ENCODE data around the gene EXOSC2.
A peak's percentile ranks its signal among the peaks of the same experiment; 100 is the strongest.

EXOSC2 gene

DNA sequence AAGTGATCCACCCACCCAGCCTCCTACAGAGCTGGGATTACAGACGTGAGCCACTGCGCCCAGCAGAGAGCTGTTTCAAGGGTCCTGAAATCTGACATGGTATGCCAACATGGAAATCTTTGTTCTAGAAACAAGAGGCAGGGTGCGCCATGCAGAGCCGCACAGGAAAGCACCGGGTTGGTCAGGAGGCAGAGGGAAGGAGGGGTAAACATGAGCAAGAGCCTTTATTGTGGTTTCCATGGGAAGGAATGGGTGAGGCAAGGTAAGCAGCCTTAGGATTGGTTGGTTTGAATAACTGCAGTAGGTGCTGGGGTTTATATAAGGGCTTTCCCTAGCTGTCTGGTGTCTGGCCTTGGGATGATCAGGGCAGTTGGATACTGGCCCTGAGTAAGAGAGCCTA is 5.5 kb upstream of the EXOSC2 start:
- H3K9me3 ChIP-seq (ENCODE audit: insufficient read depth, low read length) = peaks cover 10% of the 10 kb centered on the region; the same call in 1 of the 2 replicates

DNA sequence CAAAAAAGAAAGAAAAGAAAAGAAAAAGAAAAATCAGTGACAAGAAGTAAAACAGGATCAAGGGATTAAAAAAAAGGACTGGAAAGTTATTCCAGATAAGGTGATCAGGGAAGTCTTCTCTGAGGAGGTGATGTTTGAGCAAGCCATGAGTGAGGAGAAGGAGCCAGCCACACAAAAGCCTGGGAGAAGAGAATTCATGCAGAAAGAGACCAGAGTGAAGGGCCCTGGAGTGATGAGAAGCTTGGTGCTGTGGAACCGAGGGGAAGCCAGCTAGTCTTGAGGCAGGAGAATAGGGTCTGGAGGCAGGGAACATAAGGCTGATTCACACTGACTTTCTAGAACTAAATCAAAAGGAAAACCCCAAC is 4.0 kb upstream of the EXOSC2 start:
- Histone ChIP-seq H3K27me3 (ENCODE audit: insufficient read depth, insufficient read length) (peaks cover 6% of the 10 kb centered on the region), H3K4me1 (ENCODE audit: insufficient read depth, insufficient read length) (no peaks in the 10 kb centered on the region), H3K9ac (ENCODE audit: insufficient read length, low read depth) (no peak overlapping the region), H3K9me3 (ENCODE audit: insufficient read depth, low read length) (peaks cover 9% of the 10 kb centered on the region; the same call in 1 of the 2 replicates), H3K4me3 (ENCODE audit: insufficient read length, low read depth) (no peak overlapping the region), H3K36me3 (ENCODE audit: insufficient read depth, insufficient read length, low read length) (no peaks in the 10 kb centered on the region)
- TF ChIP-seq ZNF274 (IDR thresholded peaks at IDR 0.05; ENCODE audit: low read depth, low read length) (no peak), SUZ12 (IDR thresholded peaks at IDR 0.05; ENCODE audit: extremely low read depth, insufficient read depth, insufficient read length) (no peak), YY1 (IDR thresholded peaks at IDR 0.05; ENCODE audit: insufficient read depth, insufficient read length) (no peak)
- DNase-seq (ENCODE audit: low read depth, low spot score) = no peak

More for the DNA sequence above, 5.5 kb upstream of the EXOSC2 start:
- no peak overlapping the region for H3K9ac ChIP-seq (ENCODE audit: insufficient read length, low read depth)
- no peaks in the 10 kb centered on the region for H3K4me1 ChIP-seq (ENCODE audit: insufficient read depth, insufficient read length)
- peaks cover 6% of the 10 kb centered on the region for H3K27me3 ChIP-seq (ENCODE audit: insufficient read depth, insufficient read length)
- TF ChIP-seq YY1 (IDR thresholded peaks at IDR 0.05; ENCODE audit: insufficient read depth, insufficient read length) (no peak), SUZ12 (IDR thresholded peaks at IDR 0.05; ENCODE audit: extremely low read depth, insufficient read depth, insufficient read length) (no peak), ZNF274 (IDR thresholded peaks at IDR 0.05; ENCODE audit: low read depth, low read length) (no peak)
- no peaks in the 10 kb centered on the region for H3K36me3 ChIP-seq (ENCODE audit: insufficient read depth, insufficient read length, low read length)
- no peak overlapping the region for H3K4me3 ChIP-seq (ENCODE audit: insufficient read length, low read depth)
- no peak for DNase-seq (ENCODE audit: low read depth, low spot score)

DNA sequence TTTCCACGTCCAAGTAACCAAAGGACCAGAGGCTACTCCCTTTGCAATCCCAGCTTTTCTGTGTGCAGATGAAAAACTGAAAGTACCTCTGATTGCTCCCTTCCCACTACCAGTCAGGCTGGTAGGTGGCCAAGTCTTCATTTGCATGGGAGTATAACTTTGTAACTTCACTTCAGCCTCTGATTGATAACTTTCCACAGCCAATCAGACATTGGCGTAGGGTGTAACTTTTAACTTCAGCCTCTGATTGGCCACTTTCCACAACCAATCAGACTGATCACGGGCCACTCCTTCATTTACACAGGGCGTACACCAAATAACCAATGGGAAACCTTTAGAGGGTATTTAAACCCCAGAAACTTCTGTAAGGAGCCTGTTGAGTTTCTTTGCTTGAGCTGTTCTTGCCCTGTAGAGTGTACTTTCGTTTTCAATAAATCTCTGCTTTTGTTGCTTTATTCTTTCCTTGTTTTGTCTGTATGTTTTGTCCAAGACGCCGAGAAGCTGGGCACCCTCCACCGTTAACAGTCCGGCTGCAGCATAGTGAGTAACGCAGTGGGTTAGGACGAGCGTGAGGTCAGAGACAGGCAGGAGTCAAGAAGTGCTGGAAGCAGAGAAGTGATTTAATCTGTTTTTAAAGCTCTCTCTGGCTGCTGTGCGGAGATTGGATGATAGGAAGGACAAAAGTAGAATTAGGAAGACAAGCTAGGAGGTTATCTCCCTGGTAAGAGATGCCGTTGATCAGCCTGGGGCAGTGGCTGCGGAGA is 3.5 kb upstream of the EXOSC2 start:
- Histone ChIP-seq H3K9ac (ENCODE audit: insufficient read length, low read depth) (no peak overlapping the region), H3K36me3 (ENCODE audit: insufficient read depth, insufficient read length, low read length) (peaks cover 3% of the 10 kb centered on the region), H3K9me3 (ENCODE audit: insufficient read depth, low read length) (peaks cover 3% of the 10 kb centered on the region; the same call in 1 of the 2 replicates), H3K4me1 (ENCODE audit: insufficient read depth, insufficient read length) (peaks cover under 1% of the 10 kb centered on the region), H3K27me3 (ENCODE audit: insufficient read depth, insufficient read length) (peaks cover 6% of the 10 kb centered on the region), H3K4me3 (ENCODE audit: insufficient read length, low read depth) (no peak overlapping the region)
- no peak for DNase-seq (ENCODE audit: low read depth, low spot score)
- TF ChIP-seq ZNF274 (IDR thresholded peaks at IDR 0.05; ENCODE audit: low read depth, low read length) (no peak), SUZ12 (IDR thresholded peaks at IDR 0.05; ENCODE audit: extremely low read depth, insufficient read depth, insufficient read length) (no peak), YY1 (IDR thresholded peaks at IDR 0.05; ENCODE audit: insufficient read depth, insufficient read length) (no peak)

DNA sequence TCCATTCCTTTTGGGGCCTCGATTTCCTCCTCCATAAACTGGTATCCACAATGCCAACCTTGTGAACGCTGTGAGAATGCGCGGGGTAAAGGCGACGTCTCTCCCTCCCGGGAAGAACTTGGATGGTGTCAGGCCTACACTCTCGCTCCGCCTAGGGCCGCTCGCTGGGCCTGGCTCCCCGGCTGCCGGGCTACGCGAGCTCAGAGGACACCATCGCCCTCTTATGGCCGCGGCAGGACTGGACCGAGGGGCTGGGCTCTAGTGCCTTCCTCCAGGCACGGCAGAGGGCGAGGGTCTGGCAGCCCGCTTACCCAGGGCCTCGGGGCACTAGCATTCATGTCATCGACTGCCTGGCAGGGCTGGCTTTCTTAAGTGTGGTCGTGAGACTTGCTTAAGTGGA is 1.3 kb upstream of the EXOSC2 start:
- TF ChIP-seq ZNF274 (IDR thresholded peaks at IDR 0.05; ENCODE audit: low read depth, low read length) (no peak), YY1 (IDR thresholded peaks at IDR 0.05; ENCODE audit: insufficient read depth, insufficient read length) (peak; percentile 10), SUZ12 (IDR thresholded peaks at IDR 0.05; ENCODE audit: extremely low read depth, insufficient read depth, insufficient read length) (no peak)
- H3K9ac ChIP-seq (ENCODE audit: insufficient read length, low read depth) = peak overlapping the region; percentile 52
- peak; percentile 85 for DNase-seq (ENCODE audit: low read depth, low spot score)
- peaks cover 8% of the 10 kb centered on the region for H3K4me1 ChIP-seq (ENCODE audit: insufficient read depth, insufficient read length)
- H3K36me3 ChIP-seq (ENCODE audit: insufficient read depth, insufficient read length, low read length) = peaks cover 25% of the 10 kb centered on the region
- H3K27me3 ChIP-seq (ENCODE audit: insufficient read depth, insufficient read length) = peaks cover 6% of the 10 kb centered on the region
- H3K4me3 ChIP-seq (ENCODE audit: insufficient read length, low read depth) = peak overlapping the region; percentile 92
- no peaks in the 10 kb centered on the region for H3K9me3 ChIP-seq (ENCODE audit: insufficient read depth, low read length)

DNA sequence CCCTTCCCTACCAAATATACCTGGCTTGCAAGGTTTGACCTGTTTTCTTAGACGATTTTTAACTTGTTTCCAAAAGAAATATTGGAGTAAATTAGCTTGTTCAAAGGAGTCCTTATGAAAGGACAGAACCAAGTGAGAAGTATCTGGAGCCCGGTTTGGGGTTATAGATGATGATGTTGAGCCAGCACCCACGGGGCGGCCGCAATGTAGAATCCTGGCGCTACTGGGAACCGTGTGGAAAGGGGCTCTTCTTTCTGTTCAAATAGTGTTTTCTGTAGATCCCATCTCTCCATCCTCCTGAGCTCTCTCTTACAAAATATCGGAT is 517 bp upstream of the EXOSC2 start:
- H3K9ac ChIP-seq (ENCODE audit: insufficient read length, low read depth) = peak overlapping the region; percentile 52
- no peak for DNase-seq (ENCODE audit: low read depth, low spot score)

DNA sequence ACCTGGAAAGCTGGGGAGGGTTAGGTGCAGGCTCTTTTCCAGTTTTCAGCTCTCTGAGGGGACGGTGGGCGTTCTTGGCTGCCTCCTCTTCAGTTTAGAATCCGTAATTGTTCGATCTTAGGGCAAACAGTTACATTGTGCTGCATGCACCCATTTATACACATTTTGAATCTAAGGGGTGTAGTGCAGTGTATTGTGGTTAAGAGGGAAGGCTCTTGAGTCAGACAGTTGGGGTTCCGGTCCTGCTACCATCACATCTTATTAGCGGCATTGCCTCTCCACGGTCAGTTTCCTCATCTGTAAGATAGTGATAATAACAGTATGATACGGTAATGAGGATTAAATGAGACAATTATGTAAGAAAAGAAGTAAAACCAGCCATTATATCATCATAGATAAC is 625 bp downstream of the EXOSC2 start:
- peak overlapping the region; percentile 92 for H3K4me3 ChIP-seq (ENCODE audit: insufficient read length, low read depth)
- peaks cover 43% of the 10 kb centered on the region for H3K36me3 ChIP-seq (ENCODE audit: insufficient read depth, insufficient read length, low read length)
- peaks cover 11% of the 10 kb centered on the region for H3K4me1 ChIP-seq (ENCODE audit: insufficient read depth, insufficient read length)
- no peaks in the 10 kb centered on the region for H3K9me3 ChIP-seq (ENCODE audit: insufficient read depth, low read length)
- TF ChIP-seq YY1 (IDR thresholded peaks at IDR 0.05; ENCODE audit: insufficient read depth, insufficient read length) (no peak), ZNF274 (IDR thresholded peaks at IDR 0.05; ENCODE audit: low read depth, low read length) (no peak), SUZ12 (IDR thresholded peaks at IDR 0.05; ENCODE audit: extremely low read depth, insufficient read depth, insufficient read length) (no peak)
- peak overlapping the region; percentile 98 for H3K9ac ChIP-seq (ENCODE audit: insufficient read length, low read depth)
- peaks cover 6% of the 10 kb centered on the region for H3K27me3 ChIP-seq (ENCODE audit: insufficient read depth, insufficient read length)
- no peak for DNase-seq (ENCODE audit: low read depth, low spot score)

More for the DNA sequence above, 517 bp upstream of the EXOSC2 start:
- no peak for TF ChIP-seq ZNF274 (IDR thresholded peaks at IDR 0.05; ENCODE audit: low read depth, low read length)
- no peak for TF ChIP-seq YY1 (IDR thresholded peaks at IDR 0.05; ENCODE audit: insufficient read depth, insufficient read length)
- no peak for TF ChIP-seq SUZ12 (IDR thresholded peaks at IDR 0.05; ENCODE audit: extremely low read depth, insufficient read depth, insufficient read length)
- Histone ChIP-seq H3K4me3 (ENCODE audit: insufficient read length, low read depth) (peak overlapping the region; percentile 92), H3K27me3 (ENCODE audit: insufficient read depth, insufficient read length) (peaks cover 6% of the 10 kb centered on the region), H3K36me3 (ENCODE audit: insufficient read depth, insufficient read length, low read length) (peaks cover 31% of the 10 kb centered on the region), H3K4me1 (ENCODE audit: insufficient read depth, insufficient read length) (peaks cover 8% of the 10 kb centered on the region), H3K9me3 (ENCODE audit: insufficient read depth, low read length) (no peaks in the 10 kb centered on the region)

DNA sequence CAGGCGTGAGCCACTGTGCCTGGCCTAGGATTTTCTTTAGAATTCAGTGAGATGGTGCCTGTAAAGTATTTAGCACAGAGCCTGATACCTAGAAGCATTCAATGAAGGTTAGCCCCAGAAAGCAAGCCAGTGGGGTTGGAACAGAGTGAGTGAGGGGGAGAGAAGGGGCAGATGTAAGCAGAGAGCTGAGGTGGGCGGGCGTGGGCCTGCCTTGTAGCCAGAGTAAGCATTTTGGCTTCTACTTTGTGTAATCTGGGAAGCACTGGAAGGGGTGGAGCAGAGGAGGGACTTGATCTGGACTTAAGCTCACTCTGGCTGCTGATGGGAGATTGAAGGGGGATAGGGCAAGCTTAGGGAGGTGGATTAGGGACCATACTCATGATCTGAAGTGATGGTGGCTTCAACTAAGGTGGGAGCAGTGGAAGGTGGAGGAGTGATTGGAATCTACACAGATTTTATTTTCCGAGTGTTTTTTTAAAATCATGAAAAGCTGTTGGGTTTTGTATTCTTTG is 2.6 kb downstream of the EXOSC2 start:
- H3K9me3 ChIP-seq (ENCODE audit: insufficient read depth, low read length) = no peaks in the 10 kb centered on the region
- H3K36me3 ChIP-seq (ENCODE audit: insufficient read depth, insufficient read length, low read length) = peaks cover 61% of the 10 kb centered on the region
- H3K9ac ChIP-seq (ENCODE audit: insufficient read length, low read depth) = no peak overlapping the region
- H3K27me3 ChIP-seq (ENCODE audit: insufficient read depth, insufficient read length) = peaks cover 6% of the 10 kb centered on the region
- no peak overlapping the region for H3K4me3 ChIP-seq (ENCODE audit: insufficient read length, low read depth)
- H3K4me1 ChIP-seq (ENCODE audit: insufficient read depth, insufficient read length) = peaks cover 12% of the 10 kb centered on the region
- TF ChIP-seq YY1 (IDR thresholded peaks at IDR 0.05; ENCODE audit: insufficient read depth, insufficient read length) (no peak), SUZ12 (IDR thresholded peaks at IDR 0.05; ENCODE audit: extremely low read depth, insufficient read depth, insufficient read length) (no peak), ZNF274 (IDR thresholded peaks at IDR 0.05; ENCODE audit: low read depth, low read length) (no peak)
- DNase-seq (ENCODE audit: low read depth, low spot score) = no peak

All from NT2/D1 (cell line).